Head of caudate nucleus (tissue), 42 donors: ENCODE measurements around the gene SAA1.
"Not testable (repeated sequence)": the region's sequence is repeated elsewhere in the genome, so short reads cannot be mapped to it uniquely, and the experiment has no call there.

Source experiments
- DNase-seq, 42 donors: peaks; one replicate each; pipeline versions ENCODE4 v3.0.0 to v3.0.0-alpha.2; 2020 to 2021; ENCODE audit warnings: mixed read lengths in 7 of 42
- intact Hi-C: fragments of 100-400 bp; cut with DNase I; formaldehyde crosslinking; loops from one replicate; pipeline ENCODE4 v1.15.0; 2022

SAA1 gene

GRCh38 chr11:18265949-18266348, at the start of gene SAA1:
SAA1 (plus strand) TSS chr11:18266264; CDS start chr11:18266888, 624 bp downstream.
- DNase-seq = no peak
- intact Hi-C loops = no loop called here

- DNase-seq = no peak
- intact Hi-C loops = no loop called here
Observed at GRCh38 chr11:18221274-18221876, 44.7 kb upstream of the SAA1 start.

- intact Hi-C loops = no loop called here
- no peak for DNase-seq
Observed at GRCh38 chr11:18222814-18223421, 43.1 kb upstream of the SAA1 start.

GRCh38 chr11:18223591-18224387, 42.3 kb upstream of the SAA1 start:
- intact Hi-C loops = no loop called here
- DNase-seq = no peak

GRCh38 chr11:18225913-18226312, 40.2 kb upstream of the SAA1 start:
- no peak for DNase-seq
- intact Hi-C loops = no loop called here

GRCh38 chr11:18229501-18229900, 36.6 kb upstream of the SAA1 start:
- DNase-seq = no peak
- intact Hi-C loops = no loop called here

GRCh38 chr11:18230859-18231258, 35.2 kb upstream of the SAA1 start:
- intact Hi-C loops = no loop called here
- no peak for DNase-seq

GRCh38 chr11:18233912-18234311, 32.2 kb upstream of the SAA1 start:
- no peak for DNase-seq
- intact Hi-C loops = no loop called here

GRCh38 chr11:18235394-18236334, 30.4 kb upstream of the SAA1 start:
- no peak for DNase-seq

GRCh38 chr11:18236664-18237356, 29.3 kb upstream of the SAA1 start, which contains the start of gene SAA4:
SAA4 (minus strand) TSS chr11:18236802; CDS start chr11:18235926, 876 bp downstream.
- intact Hi-C loops = no loop called here
- no peak for DNase-seq

More at GRCh38 chr11:18235394-18236334, 30.4 kb upstream of the SAA1 start:
- intact Hi-C loops = no loop called here

- intact Hi-C loops = no loop called here
Observed at GRCh38 chr11:18239655-18240054, 26.4 kb upstream of the SAA1 start.

GRCh38 chr11:18243783-18244362, 22.2 kb upstream of the SAA1 start:
- intact Hi-C loops = no loop called here
- DNase-seq = peak in 29 of 42 donors; percentile 6 to 81 (median 37)

More at GRCh38 chr11:18239655-18240054, 26.4 kb upstream of the SAA1 start:
- DNase-seq = no peak

GRCh38 chr11:18245396-18245795, 20.7 kb upstream of the SAA1 start:
- DNase-seq = no peak
- intact Hi-C loops = no loop called here

- intact Hi-C loops, DNase-seq: not testable (repeated sequence)
Observed at GRCh38 chr11:18246379-18247190, 19.5 kb upstream of the SAA1 start.

- intact Hi-C loops, DNase-seq: not testable (repeated sequence)
Observed at GRCh38 chr11:18247191-18247581, 18.9 kb upstream of the SAA1 start.

GRCh38 chr11:18248561-18248960, 17.5 kb upstream of the SAA1 start, which contains the start of gene SAA2:
SAA2 (minus strand) TSS chr11:18248668; CDS start chr11:18248011, 657 bp downstream.
- intact Hi-C loops = no loop called here
- DNase-seq = no peak

- intact Hi-C loops = no loop called here
Observed at GRCh38 chr11:18253233-18253632, 12.8 kb upstream of the SAA1 start.

More at GRCh38 chr11:18253233-18253632, 12.8 kb upstream of the SAA1 start:
- DNase-seq = peak in 1 of 42 donors; percentile 1
